ENCODE measurements around the gene IL6ST.

- TF ChIP-seq CTCF (IDR thresholded peaks at IDR 0.05) (no peak), POLR2A (IDR thresholded peaks at IDR 0.05) (no peak)
These were observed 17.7 kb upstream of the IL6ST start for GRCh38 chr5:56012281-56012963.
